Endothelial cell of umbilical vein (primary cell): ENCODE data around the gene ZNF778.

Experiments
- POLR2A ChIP-seq: IDR thresholded peaks from 2 replicates; pipeline ENCODE4 v1.6.1; 2012; ENCODE audit warnings: low read depth, mild to moderate bottlenecking, control low read depth, low read length
- POLR2AphosphoS5 ChIP-seq: IDR thresholded peaks from 2 replicates; pipeline ENCODE4 v1.6.1; 2012; ENCODE audit warnings: low read depth, mild to moderate bottlenecking, control low read depth, low read length, moderate library complexity; ENCODE audit not compliant: insufficient read depth
- TF ChIP-seq, protein P1 (sequence below), 2 donors: IDR thresholded peaks; 1 replicate in 1 of 2; 2 replicates in 1 of 2; pipeline ENCODE4 v1.5.1; 2011; ENCODE audit warnings: low read length in 2 of 2, mild to moderate bottlenecking in 2 of 2, moderate library complexity in 2 of 2, control low read depth in 1 of 2, inconsistent platforms in 1 of 2, low read depth in 1 of 2; ENCODE audit not compliant: insufficient read depth in 1 of 2; ENCODE audit errors: extremely low read depth in 1 of 2

GRCh38 chr16:89273741-89274472 is 56.4 kb downstream of the ZNF778 start:
- TF ChIP-seq, protein P1, sequence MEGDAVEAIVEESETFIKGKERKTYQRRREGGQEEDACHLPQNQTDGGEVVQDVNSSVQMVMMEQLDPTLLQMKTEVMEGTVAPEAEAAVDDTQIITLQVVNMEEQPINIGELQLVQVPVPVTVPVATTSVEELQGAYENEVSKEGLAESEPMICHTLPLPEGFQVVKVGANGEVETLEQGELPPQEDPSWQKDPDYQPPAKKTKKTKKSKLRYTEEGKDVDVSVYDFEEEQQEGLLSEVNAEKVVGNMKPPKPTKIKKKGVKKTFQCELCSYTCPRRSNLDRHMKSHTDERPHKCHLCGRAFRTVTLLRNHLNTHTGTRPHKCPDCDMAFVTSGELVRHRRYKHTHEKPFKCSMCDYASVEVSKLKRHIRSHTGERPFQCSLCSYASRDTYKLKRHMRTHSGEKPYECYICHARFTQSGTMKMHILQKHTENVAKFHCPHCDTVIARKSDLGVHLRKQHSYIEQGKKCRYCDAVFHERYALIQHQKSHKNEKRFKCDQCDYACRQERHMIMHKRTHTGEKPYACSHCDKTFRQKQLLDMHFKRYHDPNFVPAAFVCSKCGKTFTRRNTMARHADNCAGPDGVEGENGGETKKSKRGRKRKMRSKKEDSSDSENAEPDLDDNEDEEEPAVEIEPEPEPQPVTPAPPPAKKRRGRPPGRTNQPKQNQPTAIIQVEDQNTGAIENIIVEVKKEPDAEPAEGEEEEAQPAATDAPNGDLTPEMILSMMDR (IDR thresholded peaks at IDR 0.05; ENCODE audit: extremely low read depth in 1 of 2, insufficient read depth in 1 of 2, low read depth in 1 of 2, low read length in 2 of 2) = no peak
- TF ChIP-seq POLR2A (no peak), POLR2AphosphoS5 (no peak)
